NOMO-1 treated with dmso at 0.1 percent for 144 hours (cell line): ENCODE results near the gene TYSND1.
A peak's percentile ranks its signal among the peaks of the same experiment; 100 is the strongest.
"Not testable (repeated sequence)": the region's sequence is repeated elsewhere in the genome, so short reads cannot be mapped to it uniquely, and the experiment has no call there.

Experiments used
- DNase-seq: peaks from one replicate; lab custom pipeline; 2025; ENCODE audit not compliant: unreplicated experiment; lab: John Stamatoyannopoulos, UW

The TYSND1 gene, protein sequence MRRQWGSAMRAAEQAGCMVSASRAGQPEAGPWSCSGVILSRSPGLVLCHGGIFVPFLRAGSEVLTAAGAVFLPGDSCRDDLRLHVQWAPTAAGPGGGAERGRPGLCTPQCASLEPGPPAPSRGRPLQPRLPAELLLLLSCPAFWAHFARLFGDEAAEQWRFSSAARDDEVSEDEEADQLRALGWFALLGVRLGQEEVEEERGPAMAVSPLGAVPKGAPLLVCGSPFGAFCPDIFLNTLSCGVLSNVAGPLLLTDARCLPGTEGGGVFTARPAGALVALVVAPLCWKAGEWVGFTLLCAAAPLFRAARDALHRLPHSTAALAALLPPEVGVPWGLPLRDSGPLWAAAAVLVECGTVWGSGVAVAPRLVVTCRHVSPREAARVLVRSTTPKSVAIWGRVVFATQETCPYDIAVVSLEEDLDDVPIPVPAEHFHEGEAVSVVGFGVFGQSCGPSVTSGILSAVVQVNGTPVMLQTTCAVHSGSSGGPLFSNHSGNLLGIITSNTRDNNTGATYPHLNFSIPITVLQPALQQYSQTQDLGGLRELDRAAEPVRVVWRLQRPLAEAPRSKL

DNA sequence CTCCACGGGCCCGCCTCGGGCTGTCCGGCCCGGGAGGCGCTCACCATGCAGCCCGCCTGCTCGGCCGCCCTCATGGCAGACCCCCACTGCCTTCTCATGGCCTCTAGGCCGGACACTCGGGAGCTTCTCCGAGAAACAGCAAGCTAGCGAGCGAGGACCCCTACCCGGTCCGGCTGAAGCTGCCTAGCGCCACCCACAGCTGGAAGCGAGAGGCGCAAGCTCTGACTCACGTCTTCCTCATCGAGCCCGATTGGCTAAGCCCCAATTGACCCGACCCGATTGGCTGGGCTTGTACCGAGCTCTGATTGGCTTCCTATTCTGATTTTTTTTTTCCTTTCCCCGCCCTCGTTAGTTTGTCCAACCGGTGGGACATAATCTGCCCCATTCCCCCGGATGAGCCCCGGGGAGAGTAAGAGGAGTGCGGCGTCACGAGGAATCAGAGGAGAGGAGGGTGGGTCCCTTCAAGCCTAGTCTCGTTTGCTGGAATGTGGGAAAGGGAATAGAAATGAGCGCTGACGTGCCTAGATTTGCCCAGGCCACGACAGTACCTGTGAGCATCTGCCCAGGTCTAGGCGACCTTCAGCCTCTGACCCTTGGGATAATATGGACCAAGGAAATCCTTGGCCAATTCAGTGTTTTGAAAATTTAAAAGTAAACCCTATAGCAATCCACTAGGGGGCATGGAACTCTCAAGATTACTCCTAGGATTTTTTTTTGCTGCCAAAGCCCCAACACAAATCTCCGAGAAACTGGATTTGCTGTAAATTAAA, at the start of gene TYSND1:
TSS of gene TYSND1 (minus strand) at position 212 of the 770 bp plus-strand sequence. CDS start at position 98, 114 bp downstream.
- DNase-seq = peak; percentile 96

DNA sequence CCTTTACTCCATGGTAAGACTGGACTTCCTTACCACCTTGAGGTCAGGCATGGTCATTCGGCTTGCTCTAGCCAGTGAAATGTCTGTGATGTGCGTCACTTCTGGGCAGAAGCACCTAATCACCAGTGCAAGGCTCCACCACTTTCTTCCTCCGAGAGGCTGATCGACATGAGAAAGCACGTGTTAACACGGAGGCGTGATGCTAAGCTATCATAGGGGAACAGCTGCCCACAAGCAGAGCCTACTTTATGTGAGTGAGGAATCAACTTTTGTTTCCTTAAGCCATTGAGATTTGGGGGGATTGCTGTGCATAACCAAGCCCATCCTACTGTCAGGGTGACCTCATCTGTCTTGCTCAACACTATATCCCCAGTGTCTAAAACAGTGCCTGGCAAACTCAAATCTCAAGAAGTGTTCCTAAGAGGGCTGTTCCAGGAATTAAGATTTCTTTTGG, 46.9 kb upstream of the TYSND1 start:
- DNase-seq = no peak

DNA sequence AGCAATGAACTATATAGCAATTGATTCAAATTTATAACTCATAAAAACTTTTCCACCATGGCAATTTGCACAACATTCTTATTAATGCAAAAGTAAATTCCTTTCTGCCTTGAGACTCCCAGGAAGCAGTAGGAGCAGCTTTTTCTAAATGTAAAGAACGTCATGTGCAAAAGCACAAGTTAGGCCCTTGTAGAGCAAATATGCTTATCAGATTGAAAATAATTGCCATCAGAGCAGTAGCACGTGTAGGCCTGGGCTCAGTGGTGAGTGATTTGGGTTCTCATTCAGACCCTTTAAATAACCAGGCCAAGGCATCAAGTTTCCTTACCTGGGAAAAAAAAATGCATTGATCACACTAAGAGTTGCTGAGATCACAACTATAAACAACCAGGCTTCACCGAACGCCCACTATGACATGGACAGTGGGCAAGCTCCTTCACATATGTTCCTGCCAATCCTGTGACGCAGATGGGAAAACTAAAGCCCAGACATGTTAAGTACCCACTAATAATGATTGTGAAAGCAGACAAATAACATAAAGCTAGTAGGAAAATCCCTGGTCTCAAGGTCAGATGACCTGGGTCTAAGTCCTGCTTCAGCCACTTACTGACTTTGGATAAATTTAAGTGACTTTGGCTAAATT, 45.9 kb upstream of the TYSND1 start:
- no peak for DNase-seq

DNA sequence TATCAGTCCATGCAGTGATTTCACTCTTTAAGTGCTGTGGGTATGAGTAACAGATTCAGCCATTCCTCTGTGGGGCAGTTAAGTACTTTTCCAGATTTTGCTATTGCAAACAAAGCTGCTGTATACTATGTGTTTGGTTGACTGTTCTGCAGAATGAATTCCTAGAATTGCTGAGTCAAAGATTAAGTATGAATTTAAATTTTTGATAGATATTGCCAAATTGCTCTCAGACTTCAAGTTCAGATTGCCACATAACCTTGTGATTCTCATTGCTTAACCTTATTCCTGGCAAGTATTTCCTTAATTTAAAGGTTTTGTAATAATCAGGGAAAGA, 45.4 kb upstream of the TYSND1 start:
- peak; percentile 3 for DNase-seq

DNA sequence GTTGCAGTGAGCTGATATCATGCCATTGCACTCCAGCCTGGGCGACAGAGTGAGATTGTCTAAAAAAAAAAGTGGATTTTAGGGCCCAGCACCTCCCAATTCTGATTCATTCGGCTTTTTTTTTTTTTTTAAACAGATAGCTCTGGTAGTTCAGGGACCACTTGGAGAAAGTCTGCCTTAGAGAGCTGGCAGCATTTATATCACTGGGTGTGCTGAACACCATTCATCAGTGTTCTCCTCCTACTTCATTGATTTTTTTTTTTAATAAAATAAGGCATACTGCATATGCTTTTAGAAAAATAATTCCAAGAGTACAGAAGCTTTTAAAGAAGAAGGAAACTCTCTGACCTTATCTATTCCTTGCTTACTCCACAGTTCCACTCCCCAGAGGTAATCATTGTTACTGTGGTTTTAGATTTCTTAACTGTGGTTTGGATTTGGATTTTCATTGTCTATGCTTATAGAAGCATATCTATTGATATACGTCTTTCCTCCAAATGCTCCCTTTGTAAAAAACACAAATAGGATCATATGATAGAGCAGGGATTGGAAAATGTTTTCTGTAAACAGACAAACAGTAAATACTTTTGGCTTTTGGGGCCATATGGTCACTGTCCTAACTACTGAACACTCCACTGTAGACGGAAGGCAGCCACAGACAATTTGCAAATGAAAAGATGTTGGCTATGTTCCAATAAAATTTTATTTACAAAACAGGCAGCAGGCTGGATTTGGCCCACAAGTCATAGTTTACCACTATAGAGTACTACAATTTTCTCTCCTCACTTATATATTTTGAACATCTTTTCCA, 44.9 kb upstream of the TYSND1 start:
- no peak for DNase-seq

DNA sequence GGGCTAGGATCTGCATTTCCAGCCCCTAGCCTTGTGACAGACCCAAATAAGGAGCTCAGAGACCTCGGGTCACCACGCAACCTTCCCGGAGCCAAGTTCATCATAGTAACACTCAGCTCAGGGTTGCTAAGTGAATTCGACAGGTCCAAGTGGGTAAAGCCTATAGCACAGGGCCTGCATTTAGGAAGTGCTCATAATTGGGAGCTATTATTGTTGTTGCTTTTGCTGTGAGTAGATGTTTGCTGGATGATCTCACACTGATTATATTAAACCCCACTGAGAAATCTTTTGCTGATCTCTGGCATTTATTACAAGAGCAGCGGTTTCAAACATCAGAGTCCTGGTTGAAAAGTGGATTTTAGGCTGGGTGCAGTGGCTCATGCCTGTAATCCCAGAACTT, 44.1 kb upstream of the TYSND1 start:
- no peak for DNase-seq

DNA sequence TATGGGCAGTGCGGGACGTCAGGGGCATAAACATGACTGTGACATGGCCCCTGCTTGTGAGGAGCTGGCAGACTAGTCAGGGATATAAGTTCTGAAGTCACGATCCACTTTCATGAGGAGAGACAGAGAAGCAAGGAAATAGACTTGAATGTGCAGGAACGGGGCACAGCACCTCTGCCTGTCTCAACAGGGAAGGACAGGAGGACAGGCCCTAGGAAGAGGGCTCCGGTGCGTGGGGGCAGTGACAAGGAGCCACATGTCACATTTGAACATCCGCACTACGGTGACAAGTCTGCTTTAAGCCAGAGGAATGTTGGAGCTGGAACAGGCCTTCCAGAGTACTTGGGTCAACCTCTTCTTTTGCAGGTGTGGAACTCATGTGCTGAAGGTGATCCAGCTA, 43.6 kb upstream of the TYSND1 start:
- DNase-seq = no peak

DNA sequence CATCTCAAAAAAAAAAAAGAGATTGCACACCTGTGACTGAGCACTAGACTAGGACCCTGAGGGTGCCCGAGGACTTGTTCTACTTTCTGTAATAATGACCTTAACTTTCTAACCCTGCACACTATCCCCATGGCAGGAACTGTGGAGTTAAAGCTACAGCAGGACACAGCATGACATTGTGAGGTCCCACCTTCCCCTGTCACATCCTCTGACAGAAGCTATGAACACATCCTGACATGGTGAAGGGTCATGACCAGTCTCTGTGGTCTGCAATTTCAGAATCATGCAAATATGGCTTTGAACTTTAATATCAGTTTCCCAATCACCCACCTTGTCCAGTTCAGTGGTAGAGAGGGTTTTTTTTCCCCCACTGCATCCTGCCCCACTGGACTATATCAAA, 42.3 kb upstream of the TYSND1 start:
- DNase-seq = no peak

DNA sequence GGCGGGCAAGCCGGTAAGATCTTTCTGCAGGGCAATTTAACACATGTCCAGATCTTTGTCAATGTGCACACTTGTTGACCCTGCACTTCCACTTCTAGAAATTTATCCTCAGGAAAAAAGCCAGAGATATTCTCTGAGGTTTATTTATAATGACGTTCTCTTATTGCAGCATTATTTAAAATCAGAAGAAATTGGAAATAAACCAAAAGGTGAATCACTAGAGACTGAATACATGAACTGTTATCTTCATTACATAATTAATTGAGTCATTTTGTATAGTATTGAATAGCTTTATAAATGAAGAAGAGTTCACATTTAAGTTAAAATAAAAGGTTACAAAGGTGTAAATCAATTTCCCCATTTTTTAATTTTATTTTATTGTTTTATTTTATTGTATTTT, 40.1 kb upstream of the TYSND1 start:
- no peak for DNase-seq

DNA sequence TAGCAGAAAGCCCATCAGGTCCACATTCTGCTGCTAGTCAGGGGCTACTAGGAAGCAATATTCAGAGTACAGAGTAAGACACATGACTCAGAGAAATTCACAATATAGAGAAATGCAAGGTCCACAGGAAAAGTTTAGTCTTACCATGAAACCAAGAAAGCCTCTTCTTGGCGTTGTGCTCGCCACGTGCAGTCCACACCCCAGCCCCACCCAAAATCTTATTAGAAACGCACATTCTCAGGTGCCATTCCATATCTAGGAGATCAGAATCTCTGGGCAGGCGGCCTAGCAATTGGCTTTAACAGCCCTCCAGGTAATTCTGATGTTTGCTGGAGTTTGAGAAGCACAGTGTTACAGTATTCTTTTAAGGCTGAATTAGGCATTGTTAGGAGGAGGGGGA, 39.6 kb upstream of the TYSND1 start:
- DNase-seq = no peak

DNA sequence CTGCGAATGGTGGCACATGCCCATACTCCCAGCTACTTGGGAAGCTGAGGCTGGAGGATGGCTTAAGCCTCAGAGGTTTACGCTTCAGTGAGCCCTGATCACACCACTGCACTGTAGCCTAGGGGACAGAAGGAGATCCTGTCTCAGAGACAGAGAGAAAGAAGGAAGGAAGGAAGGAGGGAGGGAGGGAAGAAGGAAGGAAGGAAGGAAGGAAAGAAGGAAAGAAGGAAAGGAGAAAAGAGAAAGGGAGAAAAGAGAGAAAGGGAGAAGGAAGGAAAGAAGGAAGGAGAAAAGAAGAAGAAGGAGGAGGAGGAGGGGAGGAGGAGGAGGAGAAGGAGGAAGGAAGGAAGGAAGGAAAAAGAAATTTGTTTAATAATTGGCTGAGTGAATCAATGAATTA, 36.8 kb upstream of the TYSND1 start:
- DNase-seq = no peak

DNA sequence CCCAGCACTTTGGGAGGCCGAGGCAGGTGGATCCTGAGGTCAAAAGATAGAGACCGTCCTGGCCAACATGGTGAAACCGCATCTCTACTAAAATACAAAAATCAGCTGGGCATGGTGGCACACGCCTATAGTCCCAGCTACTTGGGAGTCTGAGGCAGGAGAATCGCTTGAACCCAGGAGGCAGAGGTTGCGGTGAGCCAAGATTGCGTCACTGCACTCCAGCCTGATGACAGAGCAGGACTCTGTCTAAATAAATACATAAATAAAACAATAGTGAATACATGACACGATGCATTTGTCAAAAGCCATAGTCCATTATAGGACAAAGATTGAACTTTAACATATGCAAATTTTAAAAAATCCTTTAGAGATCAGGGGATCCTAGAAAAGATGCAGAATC, 32.7 kb upstream of the TYSND1 start:
- not testable (repeated sequence) for DNase-seq

DNA sequence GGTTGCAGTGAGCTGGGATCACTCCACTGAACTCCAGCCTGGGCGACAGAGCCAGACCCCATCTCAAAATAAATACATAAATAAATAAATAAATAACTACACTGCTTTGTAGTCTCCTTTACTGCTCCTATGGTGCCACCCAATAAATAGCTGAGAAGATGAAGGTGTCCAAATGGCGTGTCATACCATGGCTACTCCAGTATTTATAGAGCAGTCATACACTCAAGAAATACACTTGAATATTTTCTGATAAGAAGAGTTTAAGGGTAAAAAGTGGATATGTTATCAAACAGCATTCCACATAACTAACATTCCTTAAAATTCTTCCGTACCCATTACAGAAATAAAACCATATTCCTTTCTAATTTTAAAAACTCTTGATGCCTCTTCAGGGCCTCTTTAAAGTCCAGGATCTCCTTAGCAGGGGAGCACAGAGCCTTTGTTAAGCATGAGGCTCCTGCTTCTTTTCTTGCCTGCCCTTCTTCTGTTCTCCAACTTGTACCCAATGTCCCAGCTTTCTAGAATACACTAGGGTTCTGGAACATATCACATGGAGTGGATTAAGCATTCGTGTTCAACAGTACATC, 31.7 kb upstream of the TYSND1 start:
- DNase-seq = no peak

DNA sequence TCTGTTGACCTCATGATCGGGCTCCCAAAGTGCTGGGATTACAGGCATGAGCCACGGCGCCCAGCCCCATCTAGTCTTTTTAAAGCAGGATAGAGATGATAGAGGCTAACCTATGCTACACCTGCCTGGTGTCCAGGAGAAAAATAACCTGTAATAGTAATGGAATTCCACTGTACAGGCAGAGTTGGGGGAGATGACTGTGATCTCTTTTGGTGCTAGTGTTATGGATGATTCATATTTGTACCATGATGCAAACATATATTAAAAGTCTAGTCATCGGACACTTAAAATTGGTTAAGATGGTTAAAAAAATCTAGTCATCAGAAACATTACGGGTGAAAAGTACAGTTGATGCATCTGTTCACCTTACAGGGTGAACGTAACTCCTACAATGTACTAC, 29.9 kb upstream of the TYSND1 start:
- DNase-seq = no peak

DNA sequence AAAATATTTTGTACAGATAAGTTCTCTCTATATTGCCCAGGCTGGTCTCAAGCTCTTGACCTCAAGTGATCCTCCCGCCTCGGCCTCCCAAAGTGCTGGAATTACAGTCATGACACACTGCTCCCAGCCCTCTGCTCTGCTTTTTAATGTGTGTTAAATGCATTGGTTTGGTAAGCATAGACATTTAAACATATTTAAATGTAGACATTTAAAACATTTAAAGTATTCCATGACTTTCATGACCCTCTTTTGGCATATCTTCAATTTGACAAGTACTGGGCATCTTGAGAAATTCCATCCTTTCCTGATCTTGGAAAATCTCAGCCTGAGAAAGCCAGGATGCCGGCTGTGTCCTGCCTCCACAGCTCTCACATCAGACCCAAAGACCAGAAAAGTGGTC, 29.0 kb upstream of the TYSND1 start:
- DNase-seq = no peak

DNA sequence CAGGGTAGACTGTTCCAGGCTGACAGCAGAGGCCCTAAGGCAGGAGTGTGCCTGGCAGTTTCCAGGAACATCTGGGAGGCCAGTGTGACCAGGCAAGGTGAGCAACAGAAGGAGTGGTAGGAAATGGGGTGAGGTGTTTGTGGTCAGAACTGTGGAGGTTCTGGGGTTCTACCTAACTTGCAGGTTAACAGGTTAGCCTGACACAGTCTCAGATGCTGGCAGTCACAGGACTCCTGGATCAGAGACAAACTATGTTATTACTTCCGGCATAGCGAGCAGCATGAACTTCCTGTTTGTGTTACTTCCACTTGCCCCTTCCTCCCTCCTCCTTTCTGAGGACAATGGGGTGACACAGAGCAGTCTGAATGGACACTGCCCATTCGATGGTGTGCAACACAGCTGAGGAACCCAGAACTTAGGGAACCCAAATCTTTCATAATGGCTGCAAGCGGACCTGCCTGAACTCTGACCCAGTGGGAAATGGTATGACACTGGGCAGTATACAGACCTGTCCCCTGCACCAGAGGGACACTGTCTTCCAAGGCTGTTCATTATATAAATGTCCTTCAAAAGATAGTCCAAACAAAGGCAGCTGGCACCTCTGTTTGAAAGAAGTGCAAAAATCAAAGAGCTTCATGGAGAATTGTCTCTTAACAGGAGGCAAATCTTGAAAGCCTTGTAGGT, 27.7 kb upstream of the TYSND1 start:
- DNase-seq = peak; percentile 46

DNA sequence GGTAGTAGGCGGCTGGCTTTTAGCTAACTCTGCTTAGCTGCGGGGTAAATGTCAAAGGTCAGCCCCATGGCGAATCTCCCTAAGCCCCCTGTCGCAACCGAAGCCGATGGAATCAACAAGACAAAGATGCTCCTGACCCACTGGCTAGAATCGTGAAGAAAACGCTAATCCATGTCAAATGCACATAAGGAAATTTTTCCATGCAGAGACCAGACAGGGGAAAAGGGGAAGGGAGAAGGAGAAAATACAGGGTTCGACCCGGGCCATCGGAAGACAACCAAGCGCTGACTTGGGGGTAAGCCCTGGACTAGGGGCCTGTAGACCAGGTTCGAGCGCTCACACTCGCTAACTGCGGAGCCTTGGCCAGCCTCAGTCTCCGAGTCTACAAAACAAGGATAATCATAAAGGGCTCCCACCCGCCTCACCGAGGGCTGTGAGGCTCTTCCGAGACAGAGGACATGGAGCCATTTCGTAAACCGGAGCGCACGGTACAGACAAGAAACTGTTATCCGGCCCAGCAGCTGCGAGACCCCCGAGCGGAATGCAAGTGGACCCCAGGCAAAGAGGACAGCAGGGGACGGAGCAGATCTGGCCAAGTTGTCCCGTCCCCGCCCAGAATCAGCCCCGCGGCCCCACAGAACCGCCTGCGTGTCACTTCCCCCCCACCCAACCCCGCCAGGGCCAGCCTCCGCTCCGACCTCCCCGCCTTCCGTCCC, 23.3 kb upstream of the TYSND1 start:
- DNase-seq = no peak

DNA sequence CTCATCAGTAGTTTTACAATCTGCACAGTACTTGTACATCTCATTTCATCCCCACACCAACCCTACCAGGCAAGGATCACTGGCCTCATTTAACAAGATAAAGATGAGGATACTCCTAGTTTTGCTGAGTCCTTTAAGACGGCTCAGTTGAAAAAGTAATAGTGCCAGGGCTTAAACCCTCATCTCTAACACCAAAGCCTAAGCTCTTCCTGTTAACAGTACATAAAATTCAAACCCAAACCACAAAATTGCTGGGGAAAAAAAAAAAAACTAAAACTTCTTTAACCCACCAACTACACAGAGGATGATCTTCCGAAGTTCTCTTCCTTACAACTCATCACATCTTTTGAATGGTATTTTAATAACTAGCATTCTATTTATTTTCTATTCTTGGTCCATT, 22.5 kb upstream of the TYSND1 start:
- DNase-seq = no peak

DNA sequence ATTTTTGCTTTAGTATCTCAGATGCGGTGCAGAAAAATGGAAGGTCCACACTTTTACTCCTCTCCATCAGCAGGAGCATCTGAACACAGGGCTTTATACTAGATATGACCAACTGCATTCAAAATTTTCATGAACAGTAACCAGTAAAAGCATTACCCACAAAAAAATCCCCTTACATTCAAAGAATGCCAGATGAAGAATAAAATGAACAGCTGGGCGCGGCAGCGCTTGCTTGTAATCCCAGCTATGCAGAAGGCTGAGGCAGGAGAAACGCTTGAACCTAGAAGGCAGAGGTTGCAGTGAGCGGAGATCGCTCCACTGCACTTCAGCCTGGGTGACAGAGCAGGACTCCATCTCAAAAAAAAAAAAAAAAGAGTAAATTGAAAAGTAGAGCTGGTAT, 20.7 kb upstream of the TYSND1 start:
- DNase-seq = no peak
